NCI-H345 (cell line): ENCODE results near the gene FHAD1.

Experiments
- DNase-seq: peaks from one replicate; lab custom pipeline; 2025; lab: John Stamatoyannopoulos, UW

The FHAD1 gene

DNA sequence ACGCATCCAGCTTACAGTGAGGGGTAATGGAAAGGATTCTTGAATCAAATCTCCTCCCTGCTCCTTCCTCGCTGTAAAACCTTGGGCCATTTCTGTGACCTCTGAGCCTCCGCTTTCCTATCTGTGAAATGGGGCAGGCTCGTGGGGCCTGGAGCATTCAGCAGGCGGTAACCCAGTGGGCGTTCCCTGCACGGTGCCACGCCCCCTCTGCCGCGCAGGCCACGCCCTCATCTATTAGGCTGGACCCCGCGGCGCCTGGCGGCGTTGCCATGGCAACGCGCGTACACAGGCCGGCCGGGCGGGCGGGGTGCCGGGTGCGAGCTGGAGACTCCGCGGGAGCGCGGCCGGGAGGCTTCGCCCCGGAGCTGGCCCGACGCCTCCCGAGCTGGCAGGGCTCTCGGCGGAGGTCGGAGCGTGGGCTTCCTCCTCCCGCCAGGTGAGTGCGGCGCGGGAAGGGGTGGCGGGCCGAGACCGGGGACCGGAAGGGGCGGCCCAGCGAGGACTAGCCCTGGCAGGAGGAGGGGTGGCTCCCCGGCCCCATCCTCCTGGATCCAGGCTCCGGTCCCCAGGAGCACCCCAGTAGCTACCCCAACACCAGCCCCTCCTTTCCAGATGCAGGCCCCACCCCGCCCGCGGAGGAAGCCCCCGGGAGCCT lies at the start of gene FHAD1:
FHAD1 (plus strand) TSS at position 264 of the 655 bp plus-strand sequence. CDS start 4,562 bp downstream, outside the sequence.
- DNase-seq, result peak; percentile 72

DNA sequence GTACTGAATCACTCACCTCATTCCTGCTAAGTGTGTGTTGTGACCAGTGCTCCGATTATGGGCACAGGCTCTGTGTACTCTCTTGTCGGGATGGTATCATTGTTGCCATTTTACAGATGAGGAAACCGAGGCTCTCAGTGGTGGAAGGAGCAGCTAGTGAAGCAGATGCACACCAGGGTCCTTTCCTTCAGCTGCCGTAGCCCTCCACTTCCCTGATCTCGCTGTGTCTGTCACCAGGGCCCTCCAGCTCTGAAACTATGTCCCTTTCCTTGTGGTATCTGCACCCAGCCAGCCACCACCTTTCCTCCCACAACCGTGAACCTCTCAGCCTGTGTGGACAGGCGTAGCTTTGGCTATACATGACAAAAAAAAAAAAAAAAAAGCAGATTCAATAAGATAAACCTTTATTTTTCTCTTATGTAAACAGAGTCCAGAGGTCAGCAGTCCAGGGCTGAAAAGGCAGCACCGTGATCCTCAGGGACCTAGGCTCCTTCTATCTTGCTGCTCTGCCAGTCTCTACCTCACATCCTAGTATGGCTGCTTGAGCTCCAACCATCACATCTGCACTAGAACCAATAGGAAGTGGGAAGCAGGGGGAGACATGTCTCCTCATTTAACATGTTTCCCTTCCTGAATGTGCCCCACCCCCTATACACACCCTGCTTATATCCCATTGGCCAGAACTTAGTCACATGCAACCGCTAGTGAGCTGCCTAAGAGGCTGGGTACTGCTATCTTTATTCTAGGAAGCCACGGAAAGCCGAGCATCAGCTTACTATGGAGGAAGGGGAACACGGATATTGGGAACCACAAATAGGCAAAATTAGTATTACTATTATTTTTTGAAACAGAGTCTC lies 49.2 kb upstream of the FHAD1 start:
- no peak for DNase-seq

DNA sequence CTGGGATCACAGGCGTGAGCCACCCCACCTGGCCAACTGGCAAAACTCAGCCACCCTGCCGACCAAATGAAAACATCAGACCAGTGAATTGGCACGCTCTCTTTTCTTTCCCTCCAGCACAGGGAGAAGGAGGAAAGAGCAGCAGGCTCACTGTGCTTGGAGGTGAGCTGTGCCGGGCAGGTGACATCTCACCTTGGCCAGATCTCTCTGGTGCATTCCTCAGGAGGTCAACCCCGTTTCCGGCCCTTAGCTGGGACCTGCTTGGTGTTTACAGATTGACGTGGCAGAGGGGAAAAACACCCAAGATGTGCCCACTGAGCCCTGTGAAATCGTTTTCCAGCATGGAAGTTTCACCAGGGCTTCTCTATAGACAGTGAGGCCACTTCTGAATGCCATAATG lies 48.3 kb upstream of the FHAD1 start:
- no peak for DNase-seq

- DNase-seq, result no peak
Measured at GRCh38 chr1:15201221-15201620, 45.8 kb upstream of the FHAD1 start.

DNA sequence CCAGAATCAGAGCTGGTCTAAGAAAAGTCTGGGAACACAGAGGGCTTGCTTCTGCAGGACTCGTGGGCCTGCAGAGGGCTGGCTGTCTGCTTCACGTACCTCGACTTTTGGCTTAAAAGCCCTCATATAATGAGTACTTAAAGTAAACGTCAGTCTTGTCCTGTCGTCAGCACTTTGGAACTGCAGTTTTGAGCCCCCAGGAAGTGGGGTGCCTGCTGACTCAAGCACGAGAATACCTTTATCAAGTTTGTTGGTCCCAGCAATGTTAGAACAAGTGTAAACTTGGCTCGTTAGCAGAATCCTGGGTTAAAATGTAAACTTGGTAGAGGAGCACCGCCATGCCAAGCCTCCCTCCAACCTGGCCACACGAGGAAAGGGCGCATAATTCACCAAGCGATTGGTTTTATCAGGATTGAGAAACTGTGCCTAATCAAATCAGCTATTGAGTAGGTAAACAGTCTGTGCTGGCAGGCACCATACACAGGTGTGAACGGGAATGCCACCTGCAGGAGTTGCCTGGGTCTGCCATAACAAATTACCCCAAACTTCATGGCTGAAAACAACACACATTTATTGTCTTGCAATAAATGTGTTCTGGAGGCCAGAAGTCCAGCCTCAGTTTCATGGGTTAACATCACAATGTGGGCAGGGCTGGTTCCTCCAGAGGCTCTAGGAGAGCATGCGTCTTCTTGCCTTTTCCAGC lies 45.0 kb upstream of the FHAD1 start:
- DNase-seq, result no peak

- DNase-seq, result no peak
Measured at GRCh38 chr1:15204931-15205330, 42.1 kb upstream of the FHAD1 start.

GRCh38 chr1:15205586-15206346 lies 41.3 kb upstream of the FHAD1 start:
- no peak for DNase-seq

GRCh38 chr1:15206418-15207030 lies 40.5 kb upstream of the FHAD1 start:
- DNase-seq, result no peak

- no peak for DNase-seq
Measured at GRCh38 chr1:15207031-15207828, 39.8 kb upstream of the FHAD1 start.

DNA sequence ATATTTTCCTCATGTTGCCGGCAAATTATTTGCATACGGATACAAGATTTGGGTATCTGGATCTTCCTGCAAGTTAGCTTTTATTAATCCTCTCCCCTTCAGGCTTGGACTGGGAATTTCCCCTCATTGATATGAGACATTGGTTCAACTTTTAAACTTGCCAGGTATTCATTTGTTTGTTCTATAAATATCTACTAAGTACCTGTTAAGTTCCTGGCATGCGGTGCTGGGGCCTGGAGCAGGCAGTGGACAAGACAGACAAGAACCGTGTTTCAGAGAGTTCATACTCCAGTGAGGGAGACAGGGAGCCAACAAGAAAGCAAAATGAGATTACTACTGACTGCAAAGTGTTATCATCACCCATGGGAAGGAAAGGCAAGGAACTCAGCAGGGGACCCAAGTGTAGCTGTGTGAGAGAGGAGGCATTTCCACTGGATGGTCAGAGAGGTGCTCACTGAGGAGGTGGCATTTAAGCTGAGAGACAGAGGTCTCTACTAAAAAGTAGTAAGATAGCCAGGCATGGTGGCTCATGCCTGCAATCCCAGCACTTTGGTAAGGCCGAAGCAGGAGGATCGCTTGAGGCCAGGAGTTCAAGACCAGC lies 39.1 kb upstream of the FHAD1 start:
- DNase-seq, result no peak

DNA sequence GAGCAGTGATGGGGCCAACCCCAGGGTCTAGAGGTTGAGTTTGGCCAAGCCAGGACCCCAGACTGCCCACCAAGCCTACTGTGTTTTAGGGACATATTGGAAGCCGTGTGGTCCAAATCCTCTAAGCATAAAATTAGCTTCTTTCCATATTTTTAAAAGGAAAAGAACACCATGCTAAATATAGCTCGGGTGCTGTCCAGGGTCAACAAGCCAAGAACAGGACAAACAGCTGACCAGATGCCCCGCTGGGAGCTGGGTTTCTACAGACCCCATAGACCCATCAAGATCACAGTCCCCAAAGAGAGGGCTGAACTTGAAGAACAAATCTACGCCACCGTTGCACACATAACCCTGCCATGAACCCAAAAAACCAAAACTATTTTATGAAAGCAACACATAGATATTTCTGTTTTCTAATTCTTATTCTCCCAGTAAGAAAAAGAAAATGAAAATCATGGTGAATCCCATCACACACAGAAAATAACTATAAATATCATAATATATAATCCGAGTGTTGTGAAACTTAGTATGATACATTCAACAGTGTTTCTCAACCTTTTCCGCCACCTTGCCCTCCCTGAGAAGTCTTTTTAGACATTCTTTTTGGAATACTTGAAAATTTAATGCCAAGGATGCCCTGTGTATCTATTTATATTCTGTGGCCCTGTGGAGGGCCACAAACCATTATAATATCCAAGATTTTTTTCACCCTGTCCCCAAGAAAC lies 36.2 kb upstream of the FHAD1 start:
- no peak for DNase-seq

DNA sequence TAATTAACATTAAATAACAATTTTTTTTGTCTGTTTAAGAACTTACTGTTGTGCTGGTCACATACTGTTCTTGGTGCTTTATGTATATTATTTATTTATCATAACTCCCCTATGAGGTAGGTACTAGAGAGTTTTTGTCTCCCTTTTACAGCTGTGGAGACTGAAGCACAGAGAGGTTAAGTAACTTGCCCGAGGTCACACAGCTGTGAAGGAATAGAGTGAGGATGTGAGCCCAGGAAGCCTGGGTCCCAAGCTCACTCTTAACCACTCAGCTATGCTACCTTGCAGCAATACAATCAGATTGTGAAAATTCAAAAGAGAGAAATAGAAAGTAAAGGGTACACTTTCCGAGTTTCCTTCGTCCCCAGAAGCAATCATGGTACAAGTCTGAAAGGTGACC lies 35.6 kb upstream of the FHAD1 start:
- DNase-seq, result no peak

GRCh38 chr1:15212216-15212953 lies 34.6 kb upstream of the FHAD1 start:
- no peak for DNase-seq

- DNase-seq, result no peak
Measured at GRCh38 chr1:15212954-15213291, 34.1 kb upstream of the FHAD1 start.

- DNase-seq, result no peak
Measured at GRCh38 chr1:15213341-15213821, 33.6 kb upstream of the FHAD1 start.

DNA sequence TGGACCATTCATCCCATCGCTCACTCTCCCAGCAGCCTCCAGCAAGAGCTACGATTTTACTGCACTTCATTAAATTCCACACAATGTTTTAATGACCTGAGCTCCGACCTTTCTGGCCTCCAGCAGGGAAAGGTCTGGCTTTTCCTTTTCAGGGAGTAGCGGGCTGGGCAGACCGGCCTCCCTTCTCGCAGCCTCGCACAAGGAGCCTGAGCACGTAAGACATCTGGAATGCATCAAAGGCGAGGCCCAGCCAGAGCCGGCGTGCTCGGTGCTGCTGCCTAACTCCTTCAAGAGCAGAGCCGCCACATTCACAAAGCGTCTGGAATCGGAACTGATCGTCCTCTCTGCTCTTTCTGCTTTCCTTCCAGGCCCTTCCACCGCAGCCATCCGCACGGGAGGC lies 32.5 kb upstream of the FHAD1 start:
- no peak for DNase-seq

- DNase-seq, result no peak
Measured at GRCh38 chr1:15215116-15215515, 31.9 kb upstream of the FHAD1 start.

- DNase-seq, result no peak
Measured at GRCh38 chr1:15217654-15218053, 29.4 kb upstream of the FHAD1 start.
